Endothelial cell of umbilical vein (primary cell): ENCODE data around the gene MYO7B. TPM values are rescaled to one million over a fixed set of nuclear protein-coding genes. Genes with fewer than 3 reads are reported as not detected.

Experiments used
- BruUV-seq: library from RNA; stranded (reverse); fragments of 400-500 nt; replicated peaks from 2 replicates; lab custom pipeline; 2021; lab: Mats Ljungman, UMichigan
- CTCF ChIA-PET: fragments of 300-600, 350-600 bp; sonication (Branson Sonifier 250); formaldehyde crosslinking; loops from one replicate; lab custom pipeline; 2021; ENCODE audit warnings: antibody characterized with exemption, inconsistent platforms; lab: Charles Lee
- POLR2A ChIA-PET: fragments of 300-600, 350-600 bp; sonication (Branson Sonifier 250); formaldehyde crosslinking; loops from one replicate; lab custom pipeline; 2021; ENCODE audit warnings: antibody characterized with exemption, inconsistent platforms; lab: Charles Lee
- DNase-seq: peaks from one replicate; pipeline ENCODE4 v3.0.0-alpha.2; 2011; ENCODE audit warnings: low read depth, low spot score
- FAIRE-seq: peaks from 2 replicates; lab custom pipeline; 2011; peaks lifted over from hg19 to GRCh38; lab: Jason Lieb, UNC
- H2AFZ ChIP-seq: 2 replicates; pipeline ENCODE4 v1.6.0; 2012; ENCODE audit warnings: low read depth, low read length, control low read depth, inconsistent platforms
- H3K27ac ChIP-seq: 2 replicates; pipeline ENCODE4 v1.5.1; 2011; ENCODE audit warnings: low read depth, mild to moderate bottlenecking, control low read depth, low read length, moderate library complexity; ENCODE audit not compliant: insufficient read depth
- H3K27me3 ChIP-seq, 2 experiments: 2 replicates each; pipeline versions ENCODE4 v1.6.0 to v1.6.1; 2011; ENCODE audit warnings: low read length in 2 of 2, mixed read lengths in 1 of 2; ENCODE audit not compliant: control insufficient read depth in 2 of 2, insufficient read depth in 2 of 2
- H3K36me3 ChIP-seq, 2 experiments: 2 replicates in 1 of 2; 3 replicates in 1 of 2; pipeline ENCODE4 v1.5.1; 2011; ENCODE audit warnings: low read length in 2 of 2, mild to moderate bottlenecking in 1 of 2, moderate library complexity in 1 of 2; ENCODE audit not compliant: control insufficient read depth in 2 of 2, insufficient read depth in 2 of 2; ENCODE audit errors: extremely low read depth in 1 of 2
- H3K4me1 ChIP-seq: 3 replicates; pipeline ENCODE4 v1.5.1; 2011; ENCODE audit warnings: mild to moderate bottlenecking, low read length; ENCODE audit not compliant: control insufficient read depth, insufficient read depth; ENCODE audit errors: extremely low read depth
- H3K4me2 ChIP-seq: 2 replicates; pipeline ENCODE4 v1.6.1; 2011; ENCODE audit warnings: low read length, control low read depth, mixed read lengths; ENCODE audit not compliant: insufficient read depth
- H3K4me3 ChIP-seq, 3 experiments: fragments of 200-600 bp in 1 of 3; sonication (generic), shearing (Covaris generic) in 1 of 3; replicated peaks in 1 of 3; 2 replicates each; pipeline ENCODE4 v1.5.1; 2011 to 2016; ENCODE audit warnings: control low read depth in 3 of 3, low read length in 3 of 3, mild to moderate bottlenecking in 2 of 3, inconsistent platforms in 1 of 3, low read depth in 1 of 3, moderate library complexity in 1 of 3; ENCODE audit not compliant: insufficient read depth in 1 of 3
- H3K79me2 ChIP-seq: 2 replicates; pipeline ENCODE4 v1.6.0; 2012; ENCODE audit warnings: low read length, inconsistent platforms; ENCODE audit not compliant: control insufficient read depth, insufficient read depth
- H3K9ac ChIP-seq: replicated peaks from 2 replicates; pipeline ENCODE3; 2011; ENCODE audit warnings: low read length, control low read depth; ENCODE audit not compliant: insufficient read depth; ENCODE audit errors: extremely low read depth
- H3K9me1 ChIP-seq: replicated peaks from 3 replicates; pipeline ENCODE4 v1.6.0; 2011; ENCODE audit warnings: mild to moderate bottlenecking, low read length; ENCODE audit not compliant: control insufficient read depth, insufficient read depth; ENCODE audit errors: extremely low read depth
- H3K9me3 ChIP-seq: replicated peaks from 2 replicates; pipeline ENCODE4 v1.5.1; 2012; ENCODE audit warnings: low read length, inconsistent platforms; ENCODE audit not compliant: control insufficient read depth, insufficient read depth
- H4K20me1 ChIP-seq: replicated peaks from 2 replicates; pipeline ENCODE3; 2011; ENCODE audit warnings: mild to moderate bottlenecking, low read length; ENCODE audit not compliant: control insufficient read depth, insufficient read depth; ENCODE audit errors: extremely low read depth
- EZH2 ChIP-seq: IDR thresholded peaks from 2 replicates; pipeline ENCODE4 v1.6.1; 2012; ENCODE audit warnings: borderline replicate concordance, low read depth, mild to moderate bottlenecking, moderate library complexity, low read length, inconsistent platforms; ENCODE audit not compliant: severe bottlenecking
- FOS ChIP-seq: IDR thresholded peaks from 2 replicates; pipeline ENCODE4 v1.6.1; 2011; ENCODE audit warnings: mild to moderate bottlenecking, low read length, moderate library complexity, borderline replicate concordance; ENCODE audit not compliant: insufficient read depth
- GATA2 ChIP-seq: IDR thresholded peaks from 2 replicates; pipeline ENCODE4 v1.7.0; 2011; ENCODE audit warnings: low read depth, mild to moderate bottlenecking, moderate library complexity, mixed read lengths, low read length; ENCODE audit not compliant: insufficient read length, insufficient read depth
- JUN ChIP-seq: IDR thresholded peaks from 2 replicates; pipeline ENCODE4 v1.6.1; 2011; ENCODE audit warnings: borderline replicate concordance, low read depth; ENCODE audit not compliant: insufficient read length, insufficient read depth
- MYC ChIP-seq: IDR thresholded peaks from one replicate; pipeline ENCODE4 v1.6.1; 2011; ENCODE audit warnings: mild to moderate bottlenecking, low read depth, low read length
- POLR2A ChIP-seq: IDR thresholded peaks from 2 replicates; pipeline ENCODE4 v1.6.1; 2012; ENCODE audit warnings: low read depth, mild to moderate bottlenecking, control low read depth, low read length
- POLR2AphosphoS5 ChIP-seq: IDR thresholded peaks from 2 replicates; pipeline ENCODE4 v1.6.1; 2012; ENCODE audit warnings: low read depth, mild to moderate bottlenecking, control low read depth, low read length, moderate library complexity; ENCODE audit not compliant: insufficient read depth
- dilution Hi-C: fragments of 300-500 bp; cut with MboI; formaldehyde crosslinking; loops from one replicate; pipeline ENCODE4 v1.15.0; 2019; ENCODE audit warnings: low sequenced_read_pairs; ENCODE audit not compliant: extremely low pct_ligation_motif_present
- intact Hi-C: fragments of 100-400 bp; cut with micrococcal nuclease; formaldehyde crosslinking; loops from one replicate; pipeline ENCODE4 v1.10.0; 2022
- polyA plus RNA-seq, 4 experiments: library from polyadenylated mRNA; depleted of rRNA in 3 of 4; stranded (reverse) in 3 of 4; unstranded in 1 of 4; fragments of >200 nt; gene quantifications; 2 replicates each; pipeline versions ENCODE4 v1.2.1 to v1.2.3, GENCODE V29; 2011 to 2012; ENCODE audit warnings: missing spikeins in 1 of 4
- total RNA-seq: library from RNA; stranded (reverse); gene quantifications from 2 replicates; pipeline ENCODE4 v1.2.3, GENCODE V29; 2021
- TF ChIP-seq, protein P1 (sequence below): IDR thresholded peaks from 2 replicates; pipeline ENCODE4 v1.6.1; 2011; ENCODE audit not compliant: insufficient read depth, insufficient read length
- TF ChIP-seq, protein P2 (sequence below), 2 donors: IDR thresholded peaks; 1 replicate in 1 of 2; 2 replicates in 1 of 2; pipeline ENCODE4 v1.5.1; 2011; ENCODE audit warnings: low read length in 2 of 2, mild to moderate bottlenecking in 2 of 2, moderate library complexity in 2 of 2, control low read depth in 1 of 2, inconsistent platforms in 1 of 2, low read depth in 1 of 2; ENCODE audit not compliant: insufficient read depth in 1 of 2; ENCODE audit errors: extremely low read depth in 1 of 2

The MYO7B gene
- total and polyA plus RNA-seq, 2 donors (not counting 3 experiments of a cell fraction or from before 2014, with no cell fraction given): 0.17 TPM; not detected in 1

DNA sequence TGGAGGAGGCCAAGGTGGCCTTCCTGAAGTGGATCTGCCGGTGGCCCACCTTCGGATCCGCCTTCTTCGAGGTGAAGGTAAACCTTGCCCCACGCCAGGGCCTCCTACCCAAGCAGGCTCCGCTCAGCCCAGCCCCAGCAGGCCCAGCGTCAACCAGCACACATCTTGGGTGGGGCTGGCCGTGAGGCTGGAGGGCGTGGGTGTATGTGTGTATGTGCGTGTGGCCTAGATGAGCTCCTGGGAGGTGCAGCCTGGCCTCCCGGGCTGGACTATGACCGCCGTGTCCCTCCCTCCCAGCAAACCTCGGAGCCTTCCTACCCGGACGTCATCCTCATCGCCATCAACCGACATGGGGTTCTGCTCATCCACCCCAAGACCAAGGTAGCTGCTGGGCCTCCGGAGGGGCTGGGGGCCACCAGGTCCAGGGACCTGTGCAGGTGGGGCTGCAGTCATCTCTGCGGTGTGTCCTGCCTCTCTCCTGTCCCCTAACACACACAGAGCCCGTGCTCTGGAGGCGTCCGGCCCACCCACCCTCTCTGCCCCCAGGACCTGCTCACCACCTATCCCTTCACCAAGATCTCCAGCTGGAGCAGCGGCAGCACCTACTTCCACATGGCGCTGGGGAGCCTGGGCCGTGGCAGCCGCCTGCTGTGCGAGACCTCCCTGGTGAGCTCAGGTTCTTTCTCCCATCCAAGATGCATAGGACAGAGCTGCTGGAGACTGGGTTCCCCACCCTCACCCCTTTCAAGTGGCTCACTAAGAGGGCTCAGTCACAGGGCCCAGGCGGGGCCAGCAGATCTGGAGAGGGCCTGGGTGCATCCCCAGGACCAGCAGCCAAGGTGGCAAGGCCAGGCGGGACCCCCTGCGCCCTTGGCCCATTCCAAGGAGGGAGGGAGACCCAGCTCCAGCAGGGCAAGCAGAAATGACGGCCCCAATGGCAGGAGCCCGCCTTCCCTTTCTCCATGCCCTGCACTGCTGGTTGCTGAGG lies 101.1 kb downstream of the MYO7B start:
- Histone ChIP-seq H3K9me3 (no peaks in the 10 kb centered on the region), H3K4me1 (peaks cover 26% of the 10 kb centered on the region), H3K4me3 (no peak overlapping the region), H3K27ac (peak overlapping the region; percentile 92), H3K4me2 (no peak overlapping the region), H3K9me1 (no peaks in the 10 kb centered on the region), H4K20me1 (no peaks in the 10 kb centered on the region), H3K79me2 (no peaks in the 10 kb centered on the region), H3K36me3 (no peaks in the 10 kb centered on the region), H3K27me3 (no peaks in the 10 kb centered on the region), H3K9ac (peak overlapping the region; percentile 76), H2AFZ (no peak overlapping the region)
- DNase-seq: no peak
- intact Hi-C loops (loop anchor here (1.0 to 2.0 kb wide), 4 partner anchors 23 to 110 kb away; partner anchors contain the start of genes IWS1 and SFT2D3), dilution Hi-C loops (no loop called here)
- no TSS peak for BruUV-seq
- FAIRE-seq: no peak
- no peak for TF ChIP-seq MYC
- TF ChIP-seq, protein P1, sequence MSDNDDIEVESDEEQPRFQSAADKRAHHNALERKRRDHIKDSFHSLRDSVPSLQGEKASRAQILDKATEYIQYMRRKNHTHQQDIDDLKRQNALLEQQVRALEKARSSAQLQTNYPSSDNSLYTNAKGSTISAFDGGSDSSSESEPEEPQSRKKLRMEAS: no peak
- TF ChIP-seq, protein P2, sequence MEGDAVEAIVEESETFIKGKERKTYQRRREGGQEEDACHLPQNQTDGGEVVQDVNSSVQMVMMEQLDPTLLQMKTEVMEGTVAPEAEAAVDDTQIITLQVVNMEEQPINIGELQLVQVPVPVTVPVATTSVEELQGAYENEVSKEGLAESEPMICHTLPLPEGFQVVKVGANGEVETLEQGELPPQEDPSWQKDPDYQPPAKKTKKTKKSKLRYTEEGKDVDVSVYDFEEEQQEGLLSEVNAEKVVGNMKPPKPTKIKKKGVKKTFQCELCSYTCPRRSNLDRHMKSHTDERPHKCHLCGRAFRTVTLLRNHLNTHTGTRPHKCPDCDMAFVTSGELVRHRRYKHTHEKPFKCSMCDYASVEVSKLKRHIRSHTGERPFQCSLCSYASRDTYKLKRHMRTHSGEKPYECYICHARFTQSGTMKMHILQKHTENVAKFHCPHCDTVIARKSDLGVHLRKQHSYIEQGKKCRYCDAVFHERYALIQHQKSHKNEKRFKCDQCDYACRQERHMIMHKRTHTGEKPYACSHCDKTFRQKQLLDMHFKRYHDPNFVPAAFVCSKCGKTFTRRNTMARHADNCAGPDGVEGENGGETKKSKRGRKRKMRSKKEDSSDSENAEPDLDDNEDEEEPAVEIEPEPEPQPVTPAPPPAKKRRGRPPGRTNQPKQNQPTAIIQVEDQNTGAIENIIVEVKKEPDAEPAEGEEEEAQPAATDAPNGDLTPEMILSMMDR (IDR thresholded peaks at IDR 0.05; ENCODE audit: extremely low read depth in 1 of 2, insufficient read depth in 1 of 2, low read depth in 1 of 2, low read length in 2 of 2): no peak
- TF ChIP-seq GATA2: no peak
- no peak for TF ChIP-seq POLR2A
- TF ChIP-seq FOS: no peak
- no peak for TF ChIP-seq POLR2AphosphoS5
- TF ChIP-seq EZH2: no peak
- no peak for TF ChIP-seq JUN
- CTCF ChIA-PET: interaction anchor here (2.2 to 6.3 kb wide), 5 partner anchors 12 to 59 kb away, joined by 5 to 77 read pairs (median 37); partner anchors contain the start of gene LIMS2
- POLR2A ChIA-PET: no interaction called here
